ENCODE results near the gene PLEKHM3.

Gene PLEKHM3

GRCh38 chr2:207854484-207855440 lies 170.6 kb downstream of the PLEKHM3 start:
- TF ChIP-seq, protein P1, sequence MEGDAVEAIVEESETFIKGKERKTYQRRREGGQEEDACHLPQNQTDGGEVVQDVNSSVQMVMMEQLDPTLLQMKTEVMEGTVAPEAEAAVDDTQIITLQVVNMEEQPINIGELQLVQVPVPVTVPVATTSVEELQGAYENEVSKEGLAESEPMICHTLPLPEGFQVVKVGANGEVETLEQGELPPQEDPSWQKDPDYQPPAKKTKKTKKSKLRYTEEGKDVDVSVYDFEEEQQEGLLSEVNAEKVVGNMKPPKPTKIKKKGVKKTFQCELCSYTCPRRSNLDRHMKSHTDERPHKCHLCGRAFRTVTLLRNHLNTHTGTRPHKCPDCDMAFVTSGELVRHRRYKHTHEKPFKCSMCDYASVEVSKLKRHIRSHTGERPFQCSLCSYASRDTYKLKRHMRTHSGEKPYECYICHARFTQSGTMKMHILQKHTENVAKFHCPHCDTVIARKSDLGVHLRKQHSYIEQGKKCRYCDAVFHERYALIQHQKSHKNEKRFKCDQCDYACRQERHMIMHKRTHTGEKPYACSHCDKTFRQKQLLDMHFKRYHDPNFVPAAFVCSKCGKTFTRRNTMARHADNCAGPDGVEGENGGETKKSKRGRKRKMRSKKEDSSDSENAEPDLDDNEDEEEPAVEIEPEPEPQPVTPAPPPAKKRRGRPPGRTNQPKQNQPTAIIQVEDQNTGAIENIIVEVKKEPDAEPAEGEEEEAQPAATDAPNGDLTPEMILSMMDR (IDR thresholded peaks at IDR 0.05; ENCODE audit: low read depth, low read length) = no peak
- Histone ChIP-seq H3K27me3 (ENCODE audit: insufficient read depth, low read depth, severe bottlenecking) (no peaks in the 10 kb centered on the region), H3K9me3 (ENCODE audit: severe bottlenecking) (no peaks in the 10 kb centered on the region), H3K27ac (no peak overlapping the region), H3K36me3 (no peaks in the 10 kb centered on the region), H3K4me3 (ENCODE audit: low read depth, low read length) (no peak overlapping the region)
- DNase-seq = no peak

GRCh38 chr2:207852791-207853190 lies 172.5 kb downstream of the PLEKHM3 start:
- H3K27me3 ChIP-seq (ENCODE audit: insufficient read depth, low read depth, severe bottlenecking) = no peaks in the 10 kb centered on the region
- no peaks in the 10 kb centered on the region for H3K36me3 ChIP-seq
- H3K27ac ChIP-seq = no peak overlapping the region
- TF ChIP-seq, protein P1 (IDR thresholded peaks at IDR 0.05; ENCODE audit: low read depth, low read length) = no peak
- no peak for DNase-seq
- H3K4me3 ChIP-seq (ENCODE audit: low read depth, low read length) = no peak overlapping the region
- no peaks in the 10 kb centered on the region for H3K9me3 ChIP-seq (ENCODE audit: severe bottlenecking)

- Histone ChIP-seq H3K27ac (no peak overlapping the region), H3K4me3 (ENCODE audit: low read depth, low read length) (no peak overlapping the region), H3K9me3 (ENCODE audit: severe bottlenecking) (no peaks in the 10 kb centered on the region), H3K36me3 (no peaks in the 10 kb centered on the region), H3K27me3 (ENCODE audit: insufficient read depth, low read depth, severe bottlenecking) (no peaks in the 10 kb centered on the region)
- TF ChIP-seq, protein P1 (IDR thresholded peaks at IDR 0.05; ENCODE audit: low read depth, low read length) = no peak
- no peak for DNase-seq
Measured at GRCh38 chr2:207849443-207849842, 175.9 kb downstream of the PLEKHM3 start.

DNA sequence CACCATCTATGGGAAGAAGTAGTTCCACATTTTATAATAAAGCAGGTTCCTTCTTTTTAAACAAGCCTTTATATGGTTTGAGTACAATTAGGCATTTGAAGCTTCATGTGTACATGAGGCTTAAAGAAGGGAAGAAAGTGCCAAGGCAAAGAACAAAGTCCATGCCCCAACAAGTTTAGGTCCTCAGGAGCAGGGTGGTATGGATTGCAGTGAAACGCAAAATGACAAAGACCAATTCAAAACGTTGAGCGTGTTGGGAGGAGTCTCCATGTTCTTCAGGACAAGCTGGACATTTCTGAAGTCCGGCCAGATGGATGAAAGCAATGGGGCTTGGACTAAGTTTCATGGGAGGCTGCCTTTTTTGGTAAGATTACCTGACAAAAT lies 176.8 kb downstream of the PLEKHM3 start:
- TF ChIP-seq, protein P1 (IDR thresholded peaks at IDR 0.05; ENCODE audit: low read depth, low read length) = no peak
- no peaks in the 10 kb centered on the region for H3K36me3 ChIP-seq
- DNase-seq = no peak
- H3K27ac ChIP-seq = no peak overlapping the region
- H3K9me3 ChIP-seq (ENCODE audit: severe bottlenecking) = no peaks in the 10 kb centered on the region
- no peak overlapping the region for H3K4me3 ChIP-seq (ENCODE audit: low read depth, low read length)
- no peaks in the 10 kb centered on the region for H3K27me3 ChIP-seq (ENCODE audit: insufficient read depth, low read depth, severe bottlenecking)

DNA sequence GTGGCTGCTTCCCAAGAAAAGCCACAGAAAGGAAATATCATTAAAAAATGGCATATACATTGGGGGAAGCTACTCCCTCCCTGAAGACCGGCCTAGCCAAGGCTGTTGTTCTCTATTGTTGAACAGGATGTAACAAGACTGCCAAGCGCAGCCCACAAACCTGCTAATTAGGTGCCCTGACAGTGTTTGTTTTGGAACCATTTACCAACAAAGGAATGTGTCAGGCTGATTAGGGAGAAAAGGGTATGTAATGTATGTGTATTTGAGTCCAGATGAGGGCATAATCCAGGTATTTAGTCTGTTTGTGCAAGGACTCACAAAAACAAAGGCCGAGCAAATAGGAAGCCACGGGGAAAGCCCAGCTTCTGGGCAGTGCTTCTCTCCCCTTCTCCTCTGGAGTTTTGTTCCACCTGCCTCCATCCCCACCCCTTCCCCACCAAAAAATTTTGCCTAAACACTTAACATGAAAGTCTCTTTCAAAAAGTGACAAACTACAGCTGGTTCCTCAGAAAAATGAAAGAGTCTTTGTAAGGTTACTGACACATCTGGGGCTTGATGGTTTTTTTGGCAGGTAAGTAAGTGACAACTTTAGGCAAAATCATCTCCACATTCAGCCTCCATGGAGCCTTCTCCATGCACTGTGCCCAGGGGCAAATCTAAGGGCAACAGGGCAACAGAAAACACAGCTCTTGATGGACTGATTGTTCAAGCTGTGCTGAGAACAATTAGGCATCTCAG lies 177.4 kb downstream of the PLEKHM3 start:
- TF ChIP-seq, protein P1 (IDR thresholded peaks at IDR 0.05; ENCODE audit: low read depth, low read length) = no peak
- no peak for DNase-seq
- no peak overlapping the region for H3K27ac ChIP-seq
- no peaks in the 10 kb centered on the region for H3K27me3 ChIP-seq (ENCODE audit: insufficient read depth, low read depth, severe bottlenecking)
- no peaks in the 10 kb centered on the region for H3K9me3 ChIP-seq (ENCODE audit: severe bottlenecking)
- H3K36me3 ChIP-seq = no peaks in the 10 kb centered on the region
- no peak overlapping the region for H3K4me3 ChIP-seq (ENCODE audit: low read depth, low read length)
